NCI-H82 (cell line): ENCODE data around the gene C9orf85.
"Not testable (repeated sequence)": the region's sequence is repeated elsewhere in the genome, so short reads cannot be mapped to it uniquely, and the experiment has no call there.

Source experiments
- DNase-seq: peaks from one replicate; lab custom pipeline; 2025; lab: John Stamatoyannopoulos, UW

C9orf85 gene

DNA sequence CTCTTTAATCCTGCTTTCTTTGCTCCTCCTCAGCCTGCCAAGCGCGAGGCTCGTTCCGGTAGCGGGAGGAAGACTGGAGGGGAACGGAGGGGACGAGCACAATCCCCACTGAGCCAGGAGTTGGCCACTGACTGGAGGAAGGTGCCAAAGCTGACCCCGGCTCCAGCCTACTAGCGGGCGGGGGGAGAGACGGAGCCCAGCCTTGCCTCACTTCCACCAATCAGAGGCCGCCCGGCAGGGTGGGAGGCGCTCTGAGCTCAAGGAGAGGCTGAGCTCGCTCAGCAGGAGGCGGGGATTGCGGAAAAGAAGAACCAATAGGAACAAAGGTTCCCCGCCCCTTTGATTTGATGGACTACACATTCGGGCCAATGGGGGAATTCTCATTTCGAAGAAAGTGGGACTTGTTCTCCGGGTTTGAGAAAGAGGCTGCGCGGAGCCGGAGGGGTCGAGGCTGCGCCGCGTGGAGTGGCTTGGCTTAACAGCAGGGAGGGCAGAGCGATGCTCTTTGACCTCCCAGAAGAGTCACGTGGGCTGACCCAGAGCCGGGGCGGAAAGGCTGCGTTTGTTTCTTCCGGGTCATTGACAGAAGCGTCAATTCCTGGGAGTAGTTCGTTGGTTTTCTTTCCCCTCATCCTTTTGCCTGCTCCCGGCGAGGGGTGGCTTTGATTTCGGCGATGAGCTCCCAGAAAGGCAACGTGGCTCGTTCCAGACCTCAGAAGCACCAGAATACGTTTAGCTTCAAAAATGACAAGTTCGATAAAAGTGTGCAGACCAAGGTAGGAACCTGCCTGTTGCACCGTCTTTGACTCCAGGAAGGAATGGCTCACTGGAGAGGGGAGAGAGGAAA is at the start of gene C9orf85, which contains the start of gene ABHD17B:
C9orf85 (plus strand) TSS at position 579 of the 847 bp plus-strand sequence; CDS start at position 675, 96 bp downstream.
ABHD17B (minus strand) TSS at position 133 of the 847 bp plus-strand sequence. CDS start 36,113 bp downstream, outside the sequence.
- peak; percentile 100 for DNase-seq

DNA sequence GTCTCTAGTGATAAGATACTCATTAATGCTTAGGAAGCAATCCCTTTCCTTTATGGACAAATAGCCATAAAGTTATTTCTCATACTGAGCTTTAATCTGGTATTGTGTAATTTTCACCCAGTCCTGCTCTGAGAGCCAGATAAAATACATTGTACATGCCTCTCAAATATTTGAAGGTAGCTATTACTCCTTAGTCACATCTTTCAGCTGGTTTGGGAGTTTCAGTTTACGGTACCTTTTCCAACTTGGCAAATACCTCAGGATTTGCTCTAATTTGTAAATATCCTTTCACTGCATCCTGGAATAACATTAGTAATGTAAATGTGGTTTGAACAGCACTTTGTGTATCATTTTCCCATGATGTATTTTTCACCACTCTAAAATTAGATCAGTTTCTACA is 47.8 kb upstream of the C9orf85 start:
- no peak for DNase-seq

GRCh38 chr9:71875345-71875744 is 36.1 kb upstream of the C9orf85 start:
- DNase-seq, result no peak

DNA sequence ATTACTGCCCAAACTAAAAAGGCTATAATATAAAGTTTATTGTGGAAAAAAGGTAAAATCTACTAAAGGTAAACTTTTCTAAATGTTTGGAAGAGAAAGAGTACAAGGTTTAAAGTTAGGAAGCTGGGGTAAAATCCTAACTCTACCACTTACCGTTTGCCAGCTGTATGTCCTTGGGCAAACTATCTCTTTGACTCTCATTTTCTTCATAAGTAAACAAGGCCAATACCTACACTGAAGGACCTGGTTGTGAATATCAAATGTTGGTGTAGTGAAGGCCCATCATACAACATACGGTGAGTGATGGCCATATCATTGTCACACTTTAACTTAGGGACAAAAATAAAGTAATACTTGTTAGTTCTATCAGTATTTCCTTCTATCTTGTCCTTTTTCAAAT is 35.3 kb upstream of the C9orf85 start:
- no peak for DNase-seq

- no peak for DNase-seq
These were observed 34.6 kb upstream of the C9orf85 start for GRCh38 chr9:71876829-71877228.

- DNase-seq, result no peak
These were observed 32.8 kb upstream of the C9orf85 start for GRCh38 chr9:71878327-71879274.

DNA sequence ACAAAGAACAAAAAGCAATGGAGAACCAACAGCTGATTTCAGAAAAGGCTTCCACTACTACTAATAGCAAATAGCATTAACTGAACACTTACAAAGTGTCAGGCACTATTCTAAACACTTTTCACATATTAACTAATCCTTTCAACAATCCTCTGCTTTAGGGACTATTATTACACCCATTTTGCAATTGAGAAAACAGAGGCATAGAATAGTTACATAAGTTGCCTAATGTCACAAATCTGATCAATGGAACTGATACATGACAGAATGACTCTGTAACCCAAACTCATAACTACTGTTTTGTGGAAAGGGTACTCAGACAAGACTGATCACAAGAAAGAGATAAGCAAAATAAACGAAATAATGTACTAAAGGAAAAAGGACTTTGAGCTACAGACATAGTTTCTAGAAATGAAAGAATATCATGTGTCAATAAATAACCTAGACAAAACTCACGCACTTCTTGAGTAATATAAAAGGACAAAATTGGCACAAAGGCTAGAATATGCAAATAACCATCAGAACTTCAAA is 31.7 kb upstream of the C9orf85 start:
- DNase-seq, result no peak

- DNase-seq, result no peak
These were observed 27.4 kb upstream of the C9orf85 start for GRCh38 chr9:71884005-71884404.

DNA sequence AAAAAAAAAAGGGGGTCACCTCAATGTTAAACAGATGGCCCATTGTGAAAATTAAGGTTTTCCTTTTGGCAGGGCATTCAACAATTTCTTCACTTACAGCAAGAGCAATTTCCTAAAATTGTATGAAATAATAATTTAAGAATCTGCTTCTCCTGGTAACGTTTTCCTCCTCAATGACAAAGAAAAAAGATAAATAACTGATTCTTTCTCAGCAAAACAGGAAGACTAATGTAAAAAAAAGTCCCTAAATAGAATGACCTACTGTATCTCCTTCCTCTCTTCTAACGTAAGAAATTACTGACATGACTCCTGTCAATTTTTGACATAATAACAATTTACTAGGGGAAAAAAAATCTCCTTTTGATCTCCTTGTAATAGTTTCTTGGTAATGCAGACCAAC is 26.0 kb upstream of the C9orf85 start:
- DNase-seq, result no peak

DNA sequence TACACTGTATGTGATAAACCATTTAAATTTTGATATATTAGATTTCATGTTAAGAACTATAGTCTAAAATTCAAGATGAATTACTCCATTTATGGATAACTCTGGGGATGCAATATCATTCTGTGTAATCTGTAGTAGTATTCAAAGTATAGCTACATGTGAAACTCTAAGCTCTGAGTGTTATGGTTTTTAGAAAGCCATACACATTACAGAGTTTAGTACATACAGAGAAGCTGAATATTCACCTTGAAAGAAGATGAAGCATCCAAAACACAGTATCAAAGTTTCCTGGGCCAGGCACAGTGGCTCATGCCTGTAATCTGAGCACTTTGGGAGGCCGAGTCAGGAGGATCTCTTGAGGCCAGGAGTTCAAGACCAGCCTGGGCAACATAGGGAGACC is 25.4 kb upstream of the C9orf85 start:
- no peak for DNase-seq

DNA sequence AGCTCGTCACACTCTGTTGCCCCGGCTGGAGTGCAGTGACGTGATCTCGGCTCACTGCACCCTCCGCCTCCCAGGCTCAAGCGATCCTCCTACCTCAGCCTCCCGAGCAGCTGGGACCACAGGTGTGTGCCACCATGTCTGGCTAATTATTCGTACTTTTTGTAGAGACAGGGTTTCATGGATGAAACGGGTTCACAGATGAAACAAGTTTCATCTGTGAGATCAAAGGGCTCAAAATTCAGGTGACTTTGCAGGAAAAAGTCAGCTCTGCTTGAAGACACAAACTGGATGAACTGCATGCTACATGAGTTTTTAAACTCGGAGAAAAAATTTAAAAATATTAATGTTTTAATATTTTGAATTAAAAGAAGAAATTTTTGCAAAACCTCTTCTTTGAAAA is 24.9 kb upstream of the C9orf85 start:
- no peak for DNase-seq

DNA sequence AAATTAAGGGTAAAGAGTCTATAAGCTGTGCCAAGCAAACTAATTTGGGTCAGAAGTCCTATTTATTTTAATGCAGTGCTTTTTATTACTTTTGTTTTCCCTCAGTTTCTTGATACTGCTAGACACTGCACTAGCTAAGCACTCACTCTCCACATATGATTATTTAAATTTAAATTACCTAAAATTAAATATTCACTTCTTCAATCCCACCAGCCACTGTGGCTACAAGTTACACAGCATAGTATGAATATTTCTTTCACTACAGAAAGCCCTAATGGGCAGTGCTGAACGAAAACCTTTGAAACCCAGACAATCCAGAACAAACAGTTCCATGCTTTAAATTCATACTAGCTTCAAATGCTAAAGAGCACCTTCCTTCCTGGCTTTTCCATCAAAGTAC is 24.1 kb upstream of the C9orf85 start:
- DNase-seq, result no peak

DNA sequence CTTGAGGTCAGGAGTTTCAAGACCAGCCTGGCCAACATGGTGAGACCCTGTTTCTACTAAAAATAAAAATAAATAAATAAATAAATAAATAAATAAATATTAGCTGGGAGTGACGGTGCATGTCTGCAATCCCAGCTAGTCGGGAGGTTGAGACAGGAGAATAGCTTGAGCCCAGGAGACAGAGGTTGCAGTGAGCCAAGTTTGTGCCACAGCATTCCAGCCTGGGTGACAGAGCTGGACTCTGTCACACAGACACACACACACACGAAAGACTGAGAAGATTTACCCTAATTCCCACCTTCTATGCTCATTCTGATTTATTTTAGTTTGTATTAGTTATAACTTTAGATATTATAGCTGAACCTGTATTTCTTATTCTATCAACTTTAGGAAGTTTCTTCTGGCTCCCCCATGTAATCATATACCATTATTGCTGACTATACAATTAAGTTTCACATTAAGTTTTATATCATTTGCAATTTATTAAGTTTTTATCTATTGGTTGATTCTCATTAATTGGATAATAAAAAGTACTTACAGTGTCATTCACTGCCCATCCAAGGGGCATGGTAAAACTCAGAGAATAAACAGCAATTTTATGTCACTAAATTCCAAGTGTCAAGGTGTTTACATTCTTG is 21.3 kb upstream of the C9orf85 start:
- no peak for DNase-seq

DNA sequence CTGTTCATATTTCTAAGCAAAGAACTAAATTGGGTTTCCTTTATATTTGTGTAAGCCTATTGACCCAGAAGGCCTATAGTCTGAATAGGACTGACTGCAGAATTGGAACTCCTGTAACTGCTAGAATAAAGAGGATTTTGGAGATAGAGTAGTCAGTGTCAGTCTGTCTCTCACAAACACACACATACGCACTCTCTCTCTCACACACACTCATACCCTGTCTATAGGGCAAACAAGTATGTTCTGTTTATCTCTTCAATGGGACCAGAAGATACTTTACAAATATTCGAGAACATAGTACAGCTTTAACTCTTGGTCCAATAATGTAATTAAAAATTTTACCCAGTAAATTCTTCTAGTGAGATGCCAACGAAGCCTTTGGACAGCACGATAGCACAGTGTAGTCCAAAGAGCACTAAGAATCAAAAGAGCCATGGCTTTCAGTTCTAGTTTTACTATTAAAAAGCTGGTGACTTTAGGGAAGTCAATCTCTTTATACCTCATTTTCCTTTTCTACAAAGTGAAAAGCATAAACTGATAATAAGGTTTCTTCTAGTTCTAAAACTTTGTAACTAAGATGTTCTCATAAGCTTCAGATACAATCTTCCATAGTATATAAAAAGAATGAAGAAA is 19.8 kb upstream of the C9orf85 start:
- no peak for DNase-seq

- DNase-seq, result no peak
These were observed 16.3 kb upstream of the C9orf85 start for GRCh38 chr9:71895117-71895516.

GRCh38 chr9:71895955-71896354 is 15.5 kb upstream of the C9orf85 start:
- no peak for DNase-seq

GRCh38 chr9:71896761-71897160 is 14.7 kb upstream of the C9orf85 start:
- DNase-seq, result no peak

DNA sequence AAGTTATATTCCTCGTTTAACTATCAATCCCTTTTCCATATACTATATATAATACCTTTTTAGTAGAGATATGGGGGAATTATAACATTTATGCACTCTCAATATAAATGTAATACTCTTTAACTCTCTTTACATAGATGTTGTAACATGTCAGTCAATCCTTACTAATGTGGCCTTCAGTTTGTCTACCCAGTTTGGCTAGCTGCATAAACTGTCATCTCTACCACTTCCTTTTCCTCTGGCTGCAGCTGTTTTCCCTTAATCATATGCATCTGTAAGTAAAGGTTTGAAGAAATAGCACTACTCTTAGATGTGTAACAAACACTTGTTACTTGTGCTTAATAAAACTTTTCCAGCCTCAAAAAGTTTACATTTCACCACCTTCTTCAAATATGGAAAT is 13.9 kb upstream of the C9orf85 start:
- DNase-seq, result no peak

- DNase-seq, result not testable (repeated sequence)
These were observed 12.7 kb upstream of the C9orf85 start for GRCh38 chr9:71898756-71899155.

DNA sequence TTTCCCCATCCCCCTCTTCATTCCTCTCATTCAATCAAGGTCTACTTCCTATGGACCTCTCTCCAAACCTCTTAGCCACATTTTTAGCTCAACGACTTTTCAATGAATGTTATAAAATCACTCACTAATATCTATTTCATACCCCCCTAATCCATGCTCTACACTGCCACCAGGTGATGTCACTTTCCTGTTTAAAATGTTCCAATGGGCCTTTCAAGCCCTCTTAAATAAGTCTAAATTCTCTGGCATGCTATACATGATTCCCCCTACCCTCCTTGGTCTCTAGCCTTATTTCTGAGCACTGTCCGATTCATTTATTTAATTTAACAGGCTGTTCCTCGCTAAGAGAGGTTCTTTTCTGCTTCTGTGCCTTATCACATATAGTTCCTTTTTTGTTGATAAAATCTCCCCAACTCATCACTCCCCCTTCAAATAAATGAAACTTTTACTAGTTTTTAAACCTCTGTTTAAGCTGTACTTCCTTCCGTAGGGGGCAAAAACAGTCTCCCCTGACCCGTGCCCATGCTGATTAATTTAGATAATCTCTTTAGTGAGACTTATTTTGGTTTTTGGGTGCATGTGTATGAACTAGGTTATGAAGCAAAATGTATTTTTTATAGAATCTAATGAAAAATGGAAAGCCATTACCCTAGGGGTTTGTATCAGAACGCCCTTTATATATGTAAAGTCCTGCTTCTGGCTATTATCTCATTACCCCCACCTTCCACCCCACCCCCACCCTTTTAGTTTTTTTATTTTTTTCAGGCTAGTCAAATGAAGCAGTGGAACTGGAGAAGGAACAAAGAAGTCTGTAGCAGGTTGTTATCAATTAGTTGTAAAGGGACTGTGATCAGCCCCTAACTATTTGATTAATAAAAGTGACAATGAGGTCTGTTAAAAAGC is 9.5 kb upstream of the C9orf85 start:
- no peak for DNase-seq
